Limb (tissue), 2 donors: Measurements from ENCODE around the gene ACTG1.
A peak's percentile ranks its signal among the peaks of the same experiment; 100 is the strongest.

ENCODE experiments used
- DNase-seq, 2 donors: peaks; one replicate each; pipeline ENCODE4 v3.0.0-alpha.2; 2016; ENCODE audit errors: extremely low spot score in 2 of 2

The ACTG1 gene

GRCh38 chr17:81545160-81545949 is 32.8 kb upstream of the ACTG1 start:
- no peak for DNase-seq

GRCh38 chr17:81544281-81544974 is 31.8 kb upstream of the ACTG1 start:
- DNase-seq = peak in 1 of 2 donors; percentile 22

- DNase-seq = no peak
These were observed 31.2 kb upstream of the ACTG1 start for GRCh38 chr17:81543756-81544155.

GRCh38 chr17:81543339-81543675 is 30.7 kb upstream of the ACTG1 start:
- DNase-seq = no peak

GRCh38 chr17:81542431-81543338 is 30.1 kb upstream of the ACTG1 start:
- peak in 1 of 2 donors; percentile 18 for DNase-seq

- peak in 1 of 2 donors; percentile 24 for DNase-seq
These were observed 28.5 kb upstream of the ACTG1 start for GRCh38 chr17:81541123-81541522.

GRCh38 chr17:81540676-81541027 is 28.1 kb upstream of the ACTG1 start:
- DNase-seq = no peak

GRCh38 chr17:81539961-81540675 is 27.5 kb upstream of the ACTG1 start:
- peak in 1 of 2 donors; percentile 25 for DNase-seq

GRCh38 chr17:81539571-81539900 is 26.9 kb upstream of the ACTG1 start:
- peak in 1 of 2 donors; percentile 24 for DNase-seq

GRCh38 chr17:81538651-81539570 is 26.3 kb upstream of the ACTG1 start:
- peak in 1 of 2 donors; percentile 28 for DNase-seq

GRCh38 chr17:81537856-81538555 is 25.4 kb upstream of the ACTG1 start:
- peak in 1 of 2 donors; percentile 72 for DNase-seq

GRCh38 chr17:81537343-81537855 is 24.8 kb upstream of the ACTG1 start:
- DNase-seq = peak in 1 of 2 donors; percentile 66

- DNase-seq = no peak
These were observed 24.0 kb upstream of the ACTG1 start for GRCh38 chr17:81536299-81537290.

- no peak for DNase-seq
These were observed 23.1 kb upstream of the ACTG1 start for GRCh38 chr17:81535480-81536298.

GRCh38 chr17:81535007-81535328 is 22.4 kb upstream of the ACTG1 start:
- DNase-seq = no peak

- no peak for DNase-seq
These were observed 21.8 kb upstream of the ACTG1 start for GRCh38 chr17:81534157-81535006.
